ENCODE measurements around the gene WDR37. TPM values are rescaled to one million over a fixed set of nuclear protein-coding genes. Genes with fewer than 3 reads are reported as not detected.
"Not testable (repeated sequence)": the region's sequence is repeated elsewhere in the genome, so short reads cannot be mapped to it uniquely, and the experiment has no call there.

The WDR37 gene, protein sequence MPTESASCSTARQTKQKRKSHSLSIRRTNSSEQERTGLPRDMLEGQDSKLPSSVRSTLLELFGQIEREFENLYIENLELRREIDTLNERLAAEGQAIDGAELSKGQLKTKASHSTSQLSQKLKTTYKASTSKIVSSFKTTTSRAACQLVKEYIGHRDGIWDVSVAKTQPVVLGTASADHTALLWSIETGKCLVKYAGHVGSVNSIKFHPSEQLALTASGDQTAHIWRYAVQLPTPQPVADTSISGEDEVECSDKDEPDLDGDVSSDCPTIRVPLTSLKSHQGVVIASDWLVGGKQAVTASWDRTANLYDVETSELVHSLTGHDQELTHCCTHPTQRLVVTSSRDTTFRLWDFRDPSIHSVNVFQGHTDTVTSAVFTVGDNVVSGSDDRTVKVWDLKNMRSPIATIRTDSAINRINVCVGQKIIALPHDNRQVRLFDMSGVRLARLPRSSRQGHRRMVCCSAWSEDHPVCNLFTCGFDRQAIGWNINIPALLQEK
- polyA plus RNA-seq (2012; ENCODE audit: missing spikeins) = 7.0 TPM

DNA sequence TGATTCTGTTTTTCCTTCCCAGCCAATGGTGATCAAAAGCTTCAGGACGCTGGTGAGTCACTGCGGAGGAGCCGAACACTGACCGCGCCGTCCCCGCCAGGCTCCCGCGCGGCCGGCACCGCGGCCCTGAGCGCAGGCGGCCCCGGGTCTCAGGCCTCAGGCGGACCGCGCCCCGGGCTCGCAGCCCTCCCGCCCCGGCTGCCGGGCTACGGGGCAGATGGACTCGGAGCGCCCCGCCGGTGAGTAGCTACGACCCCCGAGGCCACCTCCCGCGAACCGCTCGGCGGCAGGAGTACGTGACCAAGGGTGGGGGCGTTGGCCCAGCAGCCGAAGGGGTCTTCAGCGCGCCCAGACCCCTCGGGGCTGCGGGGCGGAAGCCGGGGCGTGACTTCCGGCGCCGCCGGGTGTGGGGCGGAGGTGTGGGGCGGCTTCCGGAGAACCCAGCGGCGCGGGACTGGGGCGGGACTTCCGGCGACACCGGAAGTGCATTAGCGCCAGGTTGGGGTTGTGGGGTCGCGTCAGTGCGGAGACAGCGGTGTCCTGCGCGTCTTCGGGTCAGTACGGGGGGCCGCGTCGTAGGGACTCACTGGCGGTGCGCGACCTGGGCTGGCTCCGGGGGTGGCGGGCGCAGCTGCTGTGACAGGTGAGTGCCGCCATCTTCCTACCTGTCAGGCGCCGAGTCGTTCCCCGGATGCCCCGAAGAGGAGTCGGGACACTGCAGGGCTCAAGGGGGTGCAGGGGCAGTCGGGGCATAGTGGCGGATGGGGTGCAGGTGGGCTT, at the start of gene WDR37:
TSS of gene WDR37 (plus strand) at position 60 of the 780 bp plus-strand sequence. CDS start 15,771 bp downstream, outside the sequence.
- FAIRE-seq = peak; percentile 92
- TF ChIP-seq TAF1 (IDR thresholded peaks at IDR 0.05; ENCODE audit: borderline replicate concordance, low read depth, low read length) = no peak
- TF ChIP-seq POLR2AphosphoS5 (IDR thresholded peaks at IDR 0.05; ENCODE audit: low read depth, low read length) = peak; percentile 76; the same call in 1 of the 2 replicates
- peak; percentile 67; the same call in 1 of the 2 replicates for TF ChIP-seq POLR2A (IDR thresholded peaks at IDR 0.05; ENCODE audit: low read depth, low read length)
- DNase-seq (ENCODE audit: insufficient read length) = peak; percentile 93

- TF ChIP-seq TAF1 (IDR thresholded peaks at IDR 0.05; ENCODE audit: borderline replicate concordance, low read depth, low read length) (no peak), POLR2AphosphoS5 (IDR thresholded peaks at IDR 0.05; ENCODE audit: low read depth, low read length) (no peak), POLR2A (IDR thresholded peaks at IDR 0.05; ENCODE audit: low read depth, low read length) (no peak)
- no peak for FAIRE-seq
- DNase-seq (ENCODE audit: insufficient read length) = no peak
These were observed 49.6 kb upstream of the WDR37 start for GRCh38 chr10:1006573-1006972.

DNA sequence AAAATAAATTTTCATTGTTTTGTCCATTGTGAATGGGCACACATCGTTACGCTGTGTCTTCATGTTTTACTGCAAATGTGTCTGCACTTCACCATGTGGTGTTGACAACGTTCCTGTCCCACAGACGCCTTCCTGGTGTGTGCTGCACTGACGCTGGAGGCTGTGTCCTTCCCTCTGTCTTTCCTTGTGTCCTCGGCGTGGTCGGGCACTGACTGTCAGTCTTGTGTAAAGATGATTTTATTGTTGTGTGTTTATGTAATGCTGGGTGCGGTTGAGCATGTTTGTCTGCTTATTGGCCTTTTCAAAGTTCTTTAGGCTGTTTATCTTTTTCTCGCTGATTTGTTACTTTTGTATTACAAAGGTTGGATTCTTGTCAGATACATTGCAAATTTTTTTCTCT, 48.6 kb upstream of the WDR37 start:
- FAIRE-seq = no peak
- TF ChIP-seq POLR2A (IDR thresholded peaks at IDR 0.05; ENCODE audit: low read depth, low read length) (no peak), POLR2AphosphoS5 (IDR thresholded peaks at IDR 0.05; ENCODE audit: low read depth, low read length) (no peak), TAF1 (IDR thresholded peaks at IDR 0.05; ENCODE audit: borderline replicate concordance, low read depth, low read length) (no peak)

DNA sequence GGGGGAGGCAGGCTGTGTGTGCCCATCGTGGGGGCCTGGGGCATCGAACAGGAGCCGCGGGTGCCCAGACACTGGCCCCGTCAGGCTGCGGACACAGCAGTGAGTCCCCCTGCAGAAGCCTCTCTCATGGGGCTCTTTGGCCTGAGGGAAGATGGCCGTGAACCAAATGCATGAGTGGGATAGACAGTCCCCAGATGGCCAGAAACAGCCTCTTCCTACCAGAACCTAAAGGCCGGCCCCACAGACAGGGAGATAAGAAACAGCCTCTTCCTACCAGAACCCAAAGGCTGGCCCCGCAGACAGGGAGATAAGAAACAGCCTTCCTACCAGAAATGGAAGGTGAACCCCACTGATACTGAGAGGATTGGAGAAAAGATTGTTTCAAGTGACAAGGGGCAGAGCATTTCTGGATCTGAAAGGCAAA, 47.1 kb upstream of the WDR37 start:
- no peak for TF ChIP-seq POLR2AphosphoS5 (IDR thresholded peaks at IDR 0.05; ENCODE audit: low read depth, low read length)
- TF ChIP-seq POLR2A (IDR thresholded peaks at IDR 0.05; ENCODE audit: low read depth, low read length) = no peak
- TF ChIP-seq TAF1 (IDR thresholded peaks at IDR 0.05; ENCODE audit: borderline replicate concordance, low read depth, low read length) = no peak
- FAIRE-seq = no peak

More for the DNA sequence above, 48.6 kb upstream of the WDR37 start:
- DNase-seq (ENCODE audit: insufficient read length) = no peak

DNA sequence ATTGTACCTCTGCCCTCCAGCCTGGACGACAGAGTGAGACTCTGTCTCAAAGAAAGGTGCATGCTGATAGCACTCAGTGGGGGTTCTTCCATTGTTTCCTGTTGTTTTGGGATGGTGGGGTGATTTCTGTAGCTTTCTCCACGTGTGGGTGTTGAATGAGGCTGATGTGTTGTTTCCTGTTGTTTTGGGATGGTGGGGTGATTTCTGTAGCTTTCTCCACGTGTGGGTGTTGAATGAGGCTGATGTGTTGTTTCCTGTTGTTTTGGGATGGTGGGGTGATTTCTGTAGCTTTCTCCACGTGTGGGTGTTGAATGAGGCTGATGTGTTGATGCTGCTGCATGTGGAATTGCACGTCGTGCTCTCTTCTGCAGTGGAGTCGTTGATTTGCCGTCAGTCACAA, 46.2 kb upstream of the WDR37 start:
- not testable (repeated sequence) for FAIRE-seq; DNase-seq (ENCODE audit: insufficient read length)

More for the DNA sequence above, 47.1 kb upstream of the WDR37 start:
- DNase-seq (ENCODE audit: insufficient read length) = no peak

DNA sequence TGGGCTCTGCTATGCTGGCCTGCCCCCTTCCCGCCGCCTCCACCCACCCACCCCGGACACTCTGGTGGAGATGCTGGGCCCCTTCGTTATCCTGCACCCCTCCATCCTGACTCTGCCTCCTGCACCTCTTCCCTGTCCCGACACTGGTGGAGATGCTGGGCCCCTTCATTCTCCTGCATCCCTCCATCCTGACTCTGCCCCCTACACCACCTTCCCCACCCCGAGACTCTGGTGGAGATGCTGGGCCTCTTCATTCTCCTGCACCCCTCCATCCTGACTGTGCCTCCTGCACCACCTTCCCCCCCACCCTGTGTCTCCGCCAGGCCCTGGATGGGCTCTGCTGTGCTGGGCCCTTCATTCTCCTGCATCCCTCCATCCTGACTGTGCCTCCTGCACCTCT, 45.5 kb upstream of the WDR37 start:
- DNase-seq (ENCODE audit: insufficient read length) (no peak), FAIRE-seq (no peak)
- TF ChIP-seq TAF1 (IDR thresholded peaks at IDR 0.05; ENCODE audit: borderline replicate concordance, low read depth, low read length) (no peak), POLR2A (IDR thresholded peaks at IDR 0.05; ENCODE audit: low read depth, low read length) (no peak), POLR2AphosphoS5 (IDR thresholded peaks at IDR 0.05; ENCODE audit: low read depth, low read length) (no peak)

GRCh38 chr10:1011696-1012095, 44.5 kb upstream of the WDR37 start:
- FAIRE-seq (no peak), DNase-seq (ENCODE audit: insufficient read length) (no peak)

GRCh38 chr10:1015688-1016087, 40.5 kb upstream of the WDR37 start:
- TF ChIP-seq POLR2A (IDR thresholded peaks at IDR 0.05; ENCODE audit: low read depth, low read length) (no peak), POLR2AphosphoS5 (IDR thresholded peaks at IDR 0.05; ENCODE audit: low read depth, low read length) (no peak)
- FAIRE-seq (no peak), DNase-seq (ENCODE audit: insufficient read length) (no peak)

More at GRCh38 chr10:1011696-1012095, 44.5 kb upstream of the WDR37 start:
- TF ChIP-seq POLR2A (IDR thresholded peaks at IDR 0.05; ENCODE audit: low read depth, low read length) = no peak; the same call in 1 of the 2 replicates
- TF ChIP-seq POLR2AphosphoS5 (IDR thresholded peaks at IDR 0.05; ENCODE audit: low read depth, low read length) = no peak
- TF ChIP-seq TAF1 (IDR thresholded peaks at IDR 0.05; ENCODE audit: borderline replicate concordance, low read depth, low read length) = no peak

GRCh38 chr10:1019362-1019761, 36.8 kb upstream of the WDR37 start:
- no peak for FAIRE-seq
- DNase-seq (ENCODE audit: insufficient read length) = no peak

GRCh38 chr10:1020460-1020859, 35.7 kb upstream of the WDR37 start:
- FAIRE-seq (no peak), DNase-seq (ENCODE audit: insufficient read length) (no peak)

More at GRCh38 chr10:1019362-1019761, 36.8 kb upstream of the WDR37 start:
- TF ChIP-seq TAF1 (IDR thresholded peaks at IDR 0.05; ENCODE audit: borderline replicate concordance, low read depth, low read length) (no peak), POLR2A (IDR thresholded peaks at IDR 0.05; ENCODE audit: low read depth, low read length) (peak; percentile 53), POLR2AphosphoS5 (IDR thresholded peaks at IDR 0.05; ENCODE audit: low read depth, low read length) (peak; percentile 80)

GRCh38 chr10:1020958-1021357, 35.2 kb upstream of the WDR37 start:
- TF ChIP-seq POLR2A (IDR thresholded peaks at IDR 0.05; ENCODE audit: low read depth, low read length) = no peak
- TF ChIP-seq POLR2AphosphoS5 (IDR thresholded peaks at IDR 0.05; ENCODE audit: low read depth, low read length) = no peak
- no peak for TF ChIP-seq TAF1 (IDR thresholded peaks at IDR 0.05; ENCODE audit: borderline replicate concordance, low read depth, low read length)
- DNase-seq (ENCODE audit: insufficient read length) = no peak
- no peak for FAIRE-seq

More at GRCh38 chr10:1020460-1020859, 35.7 kb upstream of the WDR37 start:
- TF ChIP-seq TAF1 (IDR thresholded peaks at IDR 0.05; ENCODE audit: borderline replicate concordance, low read depth, low read length) = no peak
- no peak for TF ChIP-seq POLR2A (IDR thresholded peaks at IDR 0.05; ENCODE audit: low read depth, low read length)
- TF ChIP-seq POLR2AphosphoS5 (IDR thresholded peaks at IDR 0.05; ENCODE audit: low read depth, low read length) = 0 out of 2 replicates have a peak, but pooled peaks have one; percentile 18
